CD4-positive, alpha-beta T cell (primary cell): ENCODE data around the gene SHISA5. TPM values are rescaled to one million over a fixed set of nuclear protein-coding genes. Genes with fewer than 3 reads are reported as not detected.

Source experiments
- ATAC-seq: fragments of 200-7000 bp; cut with Tn5 transposase; one replicate; pipeline ENCODE4 v1.10.0; 2022; ENCODE audit warnings: mild to moderate bottlenecking; ENCODE audit not compliant: poor library complexity
- CTCF ChIA-PET: fragments of 350-600 bp; sonication (Branson Sonifier 250); formaldehyde crosslinking; loops from one replicate; lab custom pipeline; 2021; ENCODE audit warnings: antibody characterized with exemption, inconsistent platforms; lab: Charles Lee
- POLR2A ChIA-PET: fragments of 350-600 bp; sonication (Branson Sonifier 250); formaldehyde crosslinking; loops from one replicate; lab custom pipeline; 2021; ENCODE audit warnings: antibody characterized with exemption, inconsistent platforms; lab: Charles Lee
- DNase-seq, 14 experiments: peaks; one replicate each; pipeline ENCODE4 v3.0.0-alpha.2; 2013 to 2020; ENCODE audit warnings: mixed read lengths in 2 of 14
- H3K27ac ChIP-seq, 2 donors: one replicate each; pipeline versions ENCODE4 v1.5.1 to v1.7.0; 2013; ENCODE audit warnings: low read length in 2 of 2, low read depth in 1 of 2, mild to moderate bottlenecking in 1 of 2
- H3K27me3 ChIP-seq, 2 experiments: 1 replicate in 1 of 2; 2 replicates in 1 of 2; pipeline versions ENCODE4 v1.6.1 to v1.7.0; 2013; ENCODE audit warnings: low read length in 2 of 2, control low read depth in 1 of 2, mild to moderate bottlenecking in 1 of 2, moderate library complexity in 1 of 2; ENCODE audit not compliant: insufficient read depth in 2 of 2, control insufficient read depth in 1 of 2
- H3K36me3 ChIP-seq: one replicate; pipeline ENCODE4 v1.6.1; 2013; ENCODE audit warnings: low read length, control low read depth; ENCODE audit not compliant: insufficient read depth
- H3K4me1 ChIP-seq: one replicate; pipeline ENCODE4 v1.6.1; 2013; ENCODE audit warnings: low read length, control low read depth; ENCODE audit not compliant: insufficient read depth
- H3K4me3 ChIP-seq: one replicate; pipeline ENCODE4 v1.5.1; 2013; ENCODE audit warnings: mild to moderate bottlenecking, low read length, moderate library complexity
- H3K9me3 ChIP-seq, 2 experiments: 1 replicate in 1 of 2; 2 replicates in 1 of 2; pipeline versions ENCODE4 v1.6.1 to v1.7.0; 2013; ENCODE audit warnings: low read length in 2 of 2, mild to moderate bottlenecking in 2 of 2, control low read depth in 1 of 2, moderate library complexity in 1 of 2; ENCODE audit not compliant: control insufficient read depth in 1 of 2, insufficient read depth in 1 of 2
- H3K27ac Mint-ChIP-seq: one replicate; pipeline ENCODE4 v1.8.0; 2020; ENCODE audit warnings: mixed read lengths
- H3K27me3 Mint-ChIP-seq: one replicate; pipeline ENCODE4 v1.8.0; 2021; ENCODE audit warnings: mixed read lengths
- H3K36me3 Mint-ChIP-seq: one replicate; pipeline ENCODE4 v1.8.0; 2021; ENCODE audit warnings: low read depth, mixed read lengths
- H3K4me1 Mint-ChIP-seq: one replicate; pipeline ENCODE4 v1.8.0; 2021; ENCODE audit warnings: low read depth, mixed read lengths
- H3K4me3 Mint-ChIP-seq: one replicate; pipeline ENCODE4 v1.8.0; 2020; ENCODE audit warnings: mild to moderate bottlenecking, mixed read lengths
- H3K9me3 Mint-ChIP-seq: one replicate; pipeline ENCODE4 v1.8.0; 2020; ENCODE audit warnings: mixed read lengths
- CTCF ChIP-seq: fragments of 200-600 bp; IDR thresholded peaks from one replicate; pipeline ENCODE4 v1.8.0; 2022; ENCODE audit warnings: antibody characterized with exemption, mild to moderate bottlenecking
- intact Hi-C, 2 experiments: fragments of 100-400 bp; cut with DNase I in 1 of 2; cut with micrococcal nuclease in 1 of 2; formaldehyde crosslinking; loops; one replicate each; pipeline versions ENCODE4 v1.15.1 to v1.9.0; 2023 to 2025; cut with DNase I, micrococcal nuclease
- total RNA-seq, 174 experiments: library from RNA in 2 of 174; stranded (reverse) in 2 of 174; gene quantifications; one replicate each; pipeline ENCODE4 v1.2.3 and lab custom pipeline; 2021 to 2026

Gene SHISA5
- total RNA-seq, 2 experiments from 2014 or later, result 102 to 109 TPM

GRCh38 chr3:48467473-48468267, 36.3 kb downstream of the SHISA5 start:
- H3K9me3 ChIP-seq, result no peaks in the 10 kb centered on the region
- Mint-ChIP-seq H3K27me3 (no peaks in the 10 kb centered on the region), H3K36me3 (peaks cover 45% of the 10 kb centered on the region), H3K4me3 (peak overlapping the region; percentile 87), H3K9me3 (no peaks in the 10 kb centered on the region), H3K27ac (peak overlapping the region; percentile 94), H3K4me1 (peaks cover 51% of the 10 kb centered on the region)
- intact Hi-C loops, result loop anchor here in 1 of 2 experiments (2.0 to 10.0 kb wide), 3 partner anchors 39 to 187 kb away; no protein-coding TSS in a partner anchor
- H3K4me1 ChIP-seq, result peaks cover 79% of the 10 kb centered on the region
- no peaks in the 10 kb centered on the region for H3K27me3 ChIP-seq
- CTCF ChIA-PET, result interaction anchor here (1.0 kb wide), 1 partner anchor 27 kb away, joined by 3 read pairs; no protein-coding TSS in a partner anchor
- peaks cover 41% of the 10 kb centered on the region for H3K36me3 ChIP-seq
- no peak for ATAC-seq
- TF ChIP-seq CTCF, result no peak
- peak overlapping the region; percentile 72 for H3K4me3 ChIP-seq
- POLR2A ChIA-PET, result interaction anchor here (0.9 to 3.6 kb wide), 9 partner anchors 11 to 168 kb away, joined by 3 to 26 read pairs (median 5); partner anchors contain the start of genes ATRIP, CCDC51, PFKFB4 and SHISA5
- no peak for DNase-seq
- H3K27ac ChIP-seq, result peak overlapping the region; percentile 94

- Mint-ChIP-seq H3K27ac (peak overlapping the region; percentile 94), H3K4me1 (peaks cover 50% of the 10 kb centered on the region), H3K4me3 (peak overlapping the region; percentile 87), H3K36me3 (peaks cover 44% of the 10 kb centered on the region), H3K27me3 (no peaks in the 10 kb centered on the region), H3K9me3 (no peaks in the 10 kb centered on the region)
- ATAC-seq (no peak), DNase-seq (no peak)
- no peaks in the 10 kb centered on the region for H3K27me3 ChIP-seq
- ChIA-PET POLR2A (interaction anchor here (1.0 to 3.6 kb wide), 14 partner anchors 12 to 168 kb away, joined by 3 to 26 read pairs (median 6); partner anchors contain the start of genes ATRIP, CCDC51, PFKFB4 and SHISA5), CTCF (interaction anchor here (0.9 to 2.5 kb wide), 4 partner anchors 26 to 91 kb away, joined by 3 to 13 read pairs (median 3); no protein-coding TSS in a partner anchor)
- peak overlapping the region; percentile 94 for H3K27ac ChIP-seq
- H3K9me3 ChIP-seq, result no peaks in the 10 kb centered on the region
- H3K4me3 ChIP-seq, result peak overlapping the region; percentile 72
- intact Hi-C loops, result loop anchor here in 1 of 2 experiments (2.0 to 10.0 kb wide), 3 partner anchors 40 to 188 kb away; no protein-coding TSS in a partner anchor
- peaks cover 41% of the 10 kb centered on the region for H3K36me3 ChIP-seq
- no peak for TF ChIP-seq CTCF
- peaks cover 73% of the 10 kb centered on the region for H3K4me1 ChIP-seq
Observed at GRCh38 chr3:48467110-48467454, 36.9 kb downstream of the SHISA5 start.

- intact Hi-C loops, result loop anchor here (1.0 to 10.0 kb wide), 4 partner anchors 40 to 188 kb away; no protein-coding TSS in a partner anchor
- no peaks in the 10 kb centered on the region for H3K9me3 ChIP-seq
- ChIA-PET POLR2A (interaction anchor here (0.6 to 3.6 kb wide), 16 partner anchors 12 to 1770 kb away, joined by 3 to 26 read pairs (median 4); partner anchors contain the start of genes ATRIP, CCDC51, PFKFB4 and SHISA5), CTCF (interaction anchor here (0.9 to 2.5 kb wide), 5 partner anchors 26 to 91 kb away, joined by 3 to 13 read pairs (median 3); no protein-coding TSS in a partner anchor)
- H3K4me3 Mint-ChIP-seq, result peak overlapping the region; percentile 87
- TF ChIP-seq CTCF, result no peak
- H3K4me3 ChIP-seq, result peak overlapping the region; percentile 72
- H3K27me3 ChIP-seq, result no peaks in the 10 kb centered on the region
- peaks cover 50% of the 10 kb centered on the region for H3K4me1 Mint-ChIP-seq
- peak overlapping the region; percentile 94 for H3K27ac ChIP-seq
- H3K36me3 Mint-ChIP-seq, result peaks cover 44% of the 10 kb centered on the region
- DNase-seq (peak in 7 of 14 experiments; percentile 22 to 58 (median 39)), ATAC-seq (peak; percentile 54)
- H3K36me3 ChIP-seq, result peaks cover 41% of the 10 kb centered on the region
- H3K4me1 ChIP-seq, result peaks cover 68% of the 10 kb centered on the region
- no peaks in the 10 kb centered on the region for H3K9me3 Mint-ChIP-seq
- no peaks in the 10 kb centered on the region for H3K27me3 Mint-ChIP-seq
- H3K27ac Mint-ChIP-seq, result peak overlapping the region; percentile 94
Observed at GRCh38 chr3:48466386-48467109, 37.4 kb downstream of the SHISA5 start.
